DOHH2 (cell line): ENCODE measurements around the gene PIGZ.

Experiments
- H3F3A ChIP-seq: fragments of 200-600 bp; sonication (generic), shearing (Covaris generic); 2 replicates; pipeline ENCODE4 v1.6.0; 2016; ENCODE audit warnings: antibody characterized with exemption, mild to moderate bottlenecking; ENCODE audit not compliant: control insufficient read depth, insufficient read depth
- H3K27ac ChIP-seq: fragments of 200-600 bp; sonication (generic); 2 replicates; pipeline ENCODE4 v1.5.1; 2014; ENCODE audit warnings: low read depth, mild to moderate bottlenecking, low read length, moderate library complexity
- H3K27me3 ChIP-seq: fragments of 200-600 bp; sonication (generic); 2 replicates; pipeline ENCODE4 v1.6.1; 2014; ENCODE audit warnings: mild to moderate bottlenecking, low read length, mixed read lengths; ENCODE audit not compliant: control insufficient read depth
- H3K36me3 ChIP-seq: fragments of 200-600 bp; sonication (generic); 2 replicates; pipeline ENCODE4 v1.6.1; 2014; ENCODE audit warnings: mild to moderate bottlenecking, low read length, moderate library complexity, mixed read lengths; ENCODE audit not compliant: control insufficient read depth
- H3K4me1 ChIP-seq: fragments of 200-600 bp; sonication (generic); 2 replicates; pipeline ENCODE4 v1.6.1; 2014; ENCODE audit warnings: mild to moderate bottlenecking, low read length, mixed read lengths; ENCODE audit not compliant: control insufficient read depth
- H3K4me2 ChIP-seq: fragments of 200-600 bp; sonication (generic); 2 replicates; pipeline ENCODE4 v1.6.0; 2014; ENCODE audit warnings: mild to moderate bottlenecking, low read length, moderate library complexity
- H3K4me3 ChIP-seq: fragments of 200-600 bp; sonication (generic); 2 replicates; pipeline ENCODE4 v1.5.1; 2014; ENCODE audit warnings: mild to moderate bottlenecking, low read length, mixed read lengths
- H3K79me2 ChIP-seq: fragments of 200-600 bp; sonication (generic); 2 replicates; pipeline ENCODE4 v1.6.1; 2014; ENCODE audit warnings: mild to moderate bottlenecking, low read length, mixed read lengths; ENCODE audit not compliant: control insufficient read depth
- H3K9me2 ChIP-seq: fragments of 200-600 bp; sonication (generic); replicated peaks from 2 replicates; pipeline ENCODE4 v1.6.1; 2014; ENCODE audit warnings: mild to moderate bottlenecking, low read length, mixed read lengths; ENCODE audit not compliant: control insufficient read depth
- H3K9me3 ChIP-seq: fragments of 200-600 bp; sonication (generic); 2 replicates; pipeline ENCODE4 v1.6.1; 2014; ENCODE audit warnings: antibody characterized with exemption, low read length, mixed read lengths; ENCODE audit not compliant: control insufficient read depth, insufficient read depth
- H4K20me1 ChIP-seq: fragments of 200-600 bp; sonication (generic); 2 replicates; pipeline ENCODE4 v1.6.0; 2014; ENCODE audit warnings: low read depth, mild to moderate bottlenecking, antibody characterized with exemption, low read length, moderate library complexity; ENCODE audit not compliant: control insufficient read depth, insufficient read depth
- EZH2phosphoT487 ChIP-seq: fragments of 200-600 bp; sonication (generic); IDR thresholded peaks from 2 replicates; pipeline ENCODE4 v1.6.1; 2017; ENCODE audit warnings: borderline replicate concordance, mild to moderate bottlenecking, antibody characterized with exemption, low read length, moderate library complexity, mixed read lengths
- TF ChIP-seq, protein P1 (sequence below): fragments of 200-600 bp; sonication (generic); IDR thresholded peaks from one replicate; pipeline ENCODE4 v1.5.1; 2014; ENCODE audit warnings: antibody characterized with exemption, mild to moderate bottlenecking, low read depth, low read length; ENCODE audit not compliant: poor library complexity, severe bottlenecking

Gene PIGZ

GRCh38 chr3:196965804-196966173 is 2.8 kb downstream of the PIGZ start:
- TF ChIP-seq, protein P1, sequence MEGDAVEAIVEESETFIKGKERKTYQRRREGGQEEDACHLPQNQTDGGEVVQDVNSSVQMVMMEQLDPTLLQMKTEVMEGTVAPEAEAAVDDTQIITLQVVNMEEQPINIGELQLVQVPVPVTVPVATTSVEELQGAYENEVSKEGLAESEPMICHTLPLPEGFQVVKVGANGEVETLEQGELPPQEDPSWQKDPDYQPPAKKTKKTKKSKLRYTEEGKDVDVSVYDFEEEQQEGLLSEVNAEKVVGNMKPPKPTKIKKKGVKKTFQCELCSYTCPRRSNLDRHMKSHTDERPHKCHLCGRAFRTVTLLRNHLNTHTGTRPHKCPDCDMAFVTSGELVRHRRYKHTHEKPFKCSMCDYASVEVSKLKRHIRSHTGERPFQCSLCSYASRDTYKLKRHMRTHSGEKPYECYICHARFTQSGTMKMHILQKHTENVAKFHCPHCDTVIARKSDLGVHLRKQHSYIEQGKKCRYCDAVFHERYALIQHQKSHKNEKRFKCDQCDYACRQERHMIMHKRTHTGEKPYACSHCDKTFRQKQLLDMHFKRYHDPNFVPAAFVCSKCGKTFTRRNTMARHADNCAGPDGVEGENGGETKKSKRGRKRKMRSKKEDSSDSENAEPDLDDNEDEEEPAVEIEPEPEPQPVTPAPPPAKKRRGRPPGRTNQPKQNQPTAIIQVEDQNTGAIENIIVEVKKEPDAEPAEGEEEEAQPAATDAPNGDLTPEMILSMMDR: no peak
- no peak for TF ChIP-seq EZH2phosphoT487
- Histone ChIP-seq H3K4me1 (peaks cover 20% of the 10 kb centered on the region), H3K4me2 (no peak overlapping the region), H3K36me3 (no peaks in the 10 kb centered on the region), H3K9me2 (no peaks in the 10 kb centered on the region), H3K27me3 (peaks cover 18% of the 10 kb centered on the region), H3K9me3 (no peaks in the 10 kb centered on the region), H3K79me2 (no peaks in the 10 kb centered on the region), H3K27ac (no peak overlapping the region), H3K4me3 (no peak overlapping the region), H3F3A (no peaks in the 10 kb centered on the region), H4K20me1 (no peaks in the 10 kb centered on the region)

DNA sequence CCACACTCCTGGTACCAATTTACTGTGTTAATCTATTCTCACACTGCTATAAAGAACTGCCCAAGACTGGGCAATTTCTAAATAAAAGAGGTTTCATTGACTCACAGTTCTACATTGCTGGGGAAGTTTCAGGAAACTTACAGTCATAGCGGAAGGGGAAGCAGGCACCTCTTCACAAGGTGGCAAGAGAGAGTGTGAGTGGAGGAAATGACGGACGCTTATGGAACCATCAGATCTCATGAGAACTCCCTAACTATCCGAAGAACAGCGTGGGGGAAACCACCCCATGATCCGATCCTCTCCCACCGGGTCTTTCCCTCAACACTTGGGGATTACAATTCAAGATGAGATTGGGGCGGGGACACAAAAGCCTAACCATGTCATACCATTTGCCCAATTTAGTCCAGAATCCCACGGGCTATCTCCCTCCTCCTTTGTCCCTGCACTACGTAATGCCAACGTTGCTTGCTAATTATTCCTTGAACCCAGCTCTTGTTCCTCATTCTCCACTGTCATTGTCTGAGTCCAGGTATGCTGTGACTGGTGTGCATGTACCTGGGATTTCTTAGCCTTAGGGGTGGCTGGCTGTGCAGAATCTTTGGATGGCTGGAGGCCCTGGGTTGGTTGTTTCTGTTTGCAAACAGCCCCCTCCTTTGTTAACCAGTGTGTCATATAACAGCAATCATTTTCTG is 3.4 kb downstream of the PIGZ start:
- TF ChIP-seq, protein P1: no peak
- no peak for TF ChIP-seq EZH2phosphoT487
- H3F3A ChIP-seq: no peaks in the 10 kb centered on the region
- peaks cover 20% of the 10 kb centered on the region for H3K4me1 ChIP-seq
- H3K4me2 ChIP-seq: no peak overlapping the region
- no peaks in the 10 kb centered on the region for H3K36me3 ChIP-seq
- no peak overlapping the region for H3K4me3 ChIP-seq
- H3K9me2 ChIP-seq: no peaks in the 10 kb centered on the region
- H3K9me3 ChIP-seq: no peaks in the 10 kb centered on the region
- H3K27ac ChIP-seq: no peak overlapping the region
- peaks cover 12% of the 10 kb centered on the region for H3K27me3 ChIP-seq
- no peaks in the 10 kb centered on the region for H4K20me1 ChIP-seq
- H3K79me2 ChIP-seq: no peaks in the 10 kb centered on the region

DNA sequence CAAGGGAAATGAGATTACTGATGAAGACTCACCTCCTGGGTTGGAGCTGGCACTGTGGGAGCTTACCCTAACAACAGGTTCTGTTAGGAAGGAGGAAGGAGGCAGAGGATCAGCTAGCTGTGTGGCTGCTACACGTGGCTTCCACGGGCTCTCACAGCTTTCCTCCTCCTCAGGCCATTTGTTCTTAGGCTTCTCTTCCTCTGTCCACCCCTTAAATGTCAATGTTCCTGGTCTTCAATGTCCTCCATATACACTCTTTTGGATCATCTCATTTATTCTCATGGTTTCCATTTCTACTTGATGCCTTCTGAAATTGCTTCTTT is 5.0 kb downstream of the PIGZ start:
- H3K4me1 ChIP-seq: peaks cover 16% of the 10 kb centered on the region
- no peaks in the 10 kb centered on the region for H4K20me1 ChIP-seq
- H3K27me3 ChIP-seq: peaks cover 7% of the 10 kb centered on the region; the same call in 1 of the 2 replicates
- H3F3A ChIP-seq: no peaks in the 10 kb centered on the region
- H3K4me2 ChIP-seq: no peak overlapping the region
- TF ChIP-seq, protein P1: no peak
- no peak for TF ChIP-seq EZH2phosphoT487
- H3K9me2 ChIP-seq: no peaks in the 10 kb centered on the region
- H3K79me2 ChIP-seq: no peaks in the 10 kb centered on the region
- no peaks in the 10 kb centered on the region for H3K36me3 ChIP-seq
- H3K27ac ChIP-seq: no peak overlapping the region
- H3K4me3 ChIP-seq: no peak overlapping the region
- H3K9me3 ChIP-seq: no peaks in the 10 kb centered on the region
